ENCODE measurements around the gene YEATS2.

DNA sequence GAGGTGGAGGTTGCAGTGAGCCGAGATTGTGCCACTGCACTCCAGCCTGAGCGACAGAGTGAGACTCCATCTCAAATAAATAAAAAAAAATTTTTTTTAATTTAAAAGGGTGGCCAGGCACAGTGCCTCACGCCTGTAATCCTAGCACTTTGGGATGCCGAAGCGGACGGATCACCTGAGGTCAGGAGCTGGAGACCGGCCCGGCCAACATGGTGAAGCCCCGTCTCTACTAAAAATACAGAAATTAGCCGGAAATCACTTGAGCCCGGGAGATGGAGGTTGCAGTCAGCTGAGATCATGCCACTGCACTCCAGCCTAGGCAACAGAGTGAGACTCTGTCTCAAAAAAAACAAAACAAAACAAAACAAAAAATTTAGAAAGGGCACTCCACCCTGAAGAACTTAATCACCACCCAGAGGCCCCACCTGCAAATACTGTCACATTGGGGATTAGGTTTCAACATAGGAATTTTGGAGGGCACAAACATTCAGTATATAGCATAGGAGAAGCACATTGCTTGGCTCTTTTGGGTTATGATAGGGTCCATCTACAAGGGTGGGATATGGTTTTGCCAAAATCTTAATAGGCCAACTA is 7.1 kb upstream of the YEATS2 start:
- TF ChIP-seq, protein P1, sequence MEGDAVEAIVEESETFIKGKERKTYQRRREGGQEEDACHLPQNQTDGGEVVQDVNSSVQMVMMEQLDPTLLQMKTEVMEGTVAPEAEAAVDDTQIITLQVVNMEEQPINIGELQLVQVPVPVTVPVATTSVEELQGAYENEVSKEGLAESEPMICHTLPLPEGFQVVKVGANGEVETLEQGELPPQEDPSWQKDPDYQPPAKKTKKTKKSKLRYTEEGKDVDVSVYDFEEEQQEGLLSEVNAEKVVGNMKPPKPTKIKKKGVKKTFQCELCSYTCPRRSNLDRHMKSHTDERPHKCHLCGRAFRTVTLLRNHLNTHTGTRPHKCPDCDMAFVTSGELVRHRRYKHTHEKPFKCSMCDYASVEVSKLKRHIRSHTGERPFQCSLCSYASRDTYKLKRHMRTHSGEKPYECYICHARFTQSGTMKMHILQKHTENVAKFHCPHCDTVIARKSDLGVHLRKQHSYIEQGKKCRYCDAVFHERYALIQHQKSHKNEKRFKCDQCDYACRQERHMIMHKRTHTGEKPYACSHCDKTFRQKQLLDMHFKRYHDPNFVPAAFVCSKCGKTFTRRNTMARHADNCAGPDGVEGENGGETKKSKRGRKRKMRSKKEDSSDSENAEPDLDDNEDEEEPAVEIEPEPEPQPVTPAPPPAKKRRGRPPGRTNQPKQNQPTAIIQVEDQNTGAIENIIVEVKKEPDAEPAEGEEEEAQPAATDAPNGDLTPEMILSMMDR (conservative IDR thresholded peaks at IDR 0.05; ENCODE audit: low read length), result no peak
- TF ChIP-seq EZH2phosphoT487 (IDR thresholded peaks at IDR 0.05; ENCODE audit: borderline replicate concordance), result no peak

All from Loucy (cell line).